KMS-11 (cell line): ENCODE data around the gene CDH22.

Experiments used
- H2AFZ ChIP-seq: fragments of 200-600 bp; sonication (generic); 2 replicates; pipeline ENCODE4 v1.6.1; 2016; ENCODE audit warnings: antibody characterized with exemption, mixed run types, low read depth
- H3K27ac ChIP-seq: fragments of 200-600 bp; sonication (generic); 2 replicates; pipeline ENCODE4 v1.6.1; 2016; ENCODE audit warnings: mild to moderate bottlenecking, mixed run types
- H3K27me3 ChIP-seq: fragments of 200-600 bp; sonication (generic); 2 replicates; pipeline ENCODE4 v1.6.1; 2017; ENCODE audit warnings: mild to moderate bottlenecking, low read depth, mixed run types, moderate library complexity; ENCODE audit not compliant: insufficient read depth
- H3K36me3 ChIP-seq: fragments of 200-600 bp; sonication (generic); 2 replicates; pipeline ENCODE4 v1.6.1; 2017; ENCODE audit warnings: mild to moderate bottlenecking, mixed run types; ENCODE audit not compliant: insufficient read depth
- H3K4me1 ChIP-seq: fragments of 200-600 bp; sonication (generic); 2 replicates; pipeline ENCODE4 v1.6.1; 2016; ENCODE audit warnings: mild to moderate bottlenecking, low read depth, mixed run types; ENCODE audit not compliant: poor library complexity, severe bottlenecking
- H3K4me2 ChIP-seq: fragments of 200-600 bp; sonication (generic); 2 replicates; pipeline ENCODE4 v1.7.0; 2016; ENCODE audit warnings: mild to moderate bottlenecking, mixed run types
- H3K4me3 ChIP-seq: fragments of 200-600 bp; sonication (generic); IDR thresholded peaks from 2 replicates; pipeline ENCODE4 v1.6.1; 2017; ENCODE audit warnings: low read depth, low read length, mixed read lengths; ENCODE audit not compliant: insufficient read depth
- H3K79me2 ChIP-seq: fragments of 200-600 bp; sonication (generic); 2 replicates; pipeline ENCODE4 v1.6.1; 2016; ENCODE audit warnings: low read depth, mixed run types; ENCODE audit not compliant: insufficient read depth
- H3K9ac ChIP-seq: fragments of 200-600 bp; sonication (generic); 2 replicates; pipeline ENCODE4 v1.6.1; 2016; ENCODE audit warnings: mild to moderate bottlenecking, mixed run types
- H4K20me1 ChIP-seq: fragments of 200-600 bp; sonication (generic); 2 replicates; pipeline ENCODE4 v1.6.1; 2016; ENCODE audit warnings: mild to moderate bottlenecking, mixed run types; ENCODE audit not compliant: insufficient read depth
- CTCF ChIP-seq: fragments of 200-600 bp; sonication (generic); conservative IDR thresholded peaks from 2 replicates; pipeline ENCODE4 v1.6.1; 2017; ENCODE audit warnings: low read depth, mild to moderate bottlenecking, antibody characterized with exemption, low read length, moderate library complexity, mixed read lengths

CDH22 gene

GRCh38 chr20:46186210-46186609 is 122.1 kb downstream of the CDH22 start:
- no peaks in the 10 kb centered on the region for H4K20me1 ChIP-seq
- TF ChIP-seq CTCF: no peak

GRCh38 chr20:46185353-46185752 is 122.9 kb downstream of the CDH22 start:
- Histone ChIP-seq H3K4me1 (no peaks in the 10 kb centered on the region), H3K27ac (no peak overlapping the region), H3K4me3 (no peak overlapping the region), H3K36me3 (no peaks in the 10 kb centered on the region), H3K27me3 (peaks cover 48% of the 10 kb centered on the region; the same call in 1 of the 2 replicates), H3K79me2 (no peaks in the 10 kb centered on the region), H3K9ac (no peak overlapping the region), H4K20me1 (no peaks in the 10 kb centered on the region), H3K4me2 (no peak overlapping the region), H2AFZ (no peak overlapping the region)
- TF ChIP-seq CTCF: no peak

More at GRCh38 chr20:46186210-46186609, 122.1 kb downstream of the CDH22 start:
- Histone ChIP-seq H3K27me3 (peaks cover 47% of the 10 kb centered on the region; the same call in 1 of the 2 replicates), H3K36me3 (no peaks in the 10 kb centered on the region), H3K79me2 (no peaks in the 10 kb centered on the region), H2AFZ (no peak overlapping the region), H3K4me2 (no peak overlapping the region), H3K4me1 (no peaks in the 10 kb centered on the region), H3K4me3 (no peak overlapping the region), H3K27ac (no peak overlapping the region), H3K9ac (no peak overlapping the region)

- no peak overlapping the region for H3K9ac ChIP-seq
- H3K27ac ChIP-seq: no peak overlapping the region
- no peaks in the 10 kb centered on the region for H4K20me1 ChIP-seq
- H3K27me3 ChIP-seq: peaks cover 52% of the 10 kb centered on the region; the same call in 1 of the 2 replicates
- H3K4me3 ChIP-seq: no peak overlapping the region
- no peak overlapping the region for H2AFZ ChIP-seq
- no peaks in the 10 kb centered on the region for H3K4me1 ChIP-seq
- TF ChIP-seq CTCF: no peak
- H3K79me2 ChIP-seq: no peaks in the 10 kb centered on the region
- H3K4me2 ChIP-seq: no peak overlapping the region
- H3K36me3 ChIP-seq: no peaks in the 10 kb centered on the region
Measured at GRCh38 chr20:46183768-46184167, 124.5 kb downstream of the CDH22 start.

- Histone ChIP-seq H2AFZ (no peak overlapping the region), H3K9ac (no peak overlapping the region), H3K36me3 (no peaks in the 10 kb centered on the region), H3K27ac (no peak overlapping the region), H3K27me3 (peaks cover 63% of the 10 kb centered on the region; the same call in 1 of the 2 replicates), H3K4me2 (no peak overlapping the region), H3K4me1 (no peaks in the 10 kb centered on the region), H4K20me1 (no peaks in the 10 kb centered on the region), H3K79me2 (no peaks in the 10 kb centered on the region), H3K4me3 (no peak overlapping the region)
- TF ChIP-seq CTCF: no peak
Measured at GRCh38 chr20:46182276-46183200, 125.8 kb downstream of the CDH22 start.
